ENCODE data around the gene KAZN. TPM values are rescaled to one million over a fixed set of nuclear protein-coding genes. Genes with fewer than 3 reads are reported as not detected.

Gene KAZN
- total RNA-seq, 1 experiment from 2014 or later = 2.4 TPM

GRCh38 chr1:14706631-14707030 is 108.1 kb downstream of the KAZN start:
- Histone ChIP-seq H3K4me3 (ENCODE audit: low read depth, low read length) (no peak overlapping the region), H3K27me3 (replicated peaks; ENCODE audit: control insufficient read depth, insufficient read depth, low read length) (no peaks in the 10 kb centered on the region), H3K36me3 (ENCODE audit: control insufficient read depth, insufficient read depth, low read length) (no peaks in the 10 kb centered on the region), H3K4me1 (no peaks in the 10 kb centered on the region), H3K9me3 (no peaks in the 10 kb centered on the region)
- Mint-ChIP-seq H3K9me3 (ENCODE audit: unreplicated experiment) (peaks cover 7% of the 10 kb centered on the region), H3K4me3 (ENCODE audit: unreplicated experiment) (no peak overlapping the region), H3K27ac (ENCODE audit: unreplicated experiment) (no peak overlapping the region), H3K27me3 (ENCODE audit: insufficient read depth, unreplicated experiment) (peaks cover 2% of the 10 kb centered on the region), H3K36me3 (ENCODE audit: insufficient read depth, unreplicated experiment) (no peaks in the 10 kb centered on the region), H3K4me1 (ENCODE audit: low read depth, unreplicated experiment) (no peaks in the 10 kb centered on the region)
- intact Hi-C loops (cut with micrococcal nuclease; ENCODE audit: unreplicated experiment) = no loop called here
- ChIA-PET CTCF (no interaction called here), POLR2A (no interaction called here)
- TF ChIP-seq CTCF (IDR thresholded peaks at IDR 0.05; ENCODE audit: insufficient read depth in 1 of 2, low read depth in 1 of 2, low read length in 1 of 2, severe bottlenecking in 1 of 2, unreplicated experiment in 1 of 2) = no peak
- no peak for DNase-seq
- BruUV-seq (replicated peaks) = no TSS peak

GRCh38 chr1:14707531-14708445 is 109.3 kb downstream of the KAZN start:
- Histone ChIP-seq H3K27me3 (replicated peaks; ENCODE audit: control insufficient read depth, insufficient read depth, low read length) (no peaks in the 10 kb centered on the region), H3K36me3 (ENCODE audit: control insufficient read depth, insufficient read depth, low read length) (no peaks in the 10 kb centered on the region), H3K4me3 (ENCODE audit: low read depth, low read length) (no peak overlapping the region), H3K9me3 (no peaks in the 10 kb centered on the region), H3K4me1 (no peaks in the 10 kb centered on the region)
- POLR2A ChIA-PET = no interaction called here
- H3K27ac Mint-ChIP-seq (ENCODE audit: unreplicated experiment) = no peak overlapping the region
- no peak for TF ChIP-seq CTCF (IDR thresholded peaks at IDR 0.05; ENCODE audit: insufficient read depth in 1 of 2, low read depth in 1 of 2, low read length in 1 of 2, severe bottlenecking in 1 of 2, unreplicated experiment in 1 of 2)
- H3K4me3 Mint-ChIP-seq (ENCODE audit: unreplicated experiment) = no peak overlapping the region
- CTCF ChIA-PET = no interaction called here
- no TSS peak for BruUV-seq (replicated peaks)
- peaks cover 7% of the 10 kb centered on the region for H3K9me3 Mint-ChIP-seq (ENCODE audit: unreplicated experiment)
- no peak for DNase-seq
- no peaks in the 10 kb centered on the region for H3K4me1 Mint-ChIP-seq (ENCODE audit: low read depth, unreplicated experiment)
- H3K27me3 Mint-ChIP-seq (ENCODE audit: insufficient read depth, unreplicated experiment) = peaks cover 2% of the 10 kb centered on the region
- intact Hi-C loops (cut with micrococcal nuclease; ENCODE audit: unreplicated experiment) = no loop called here
- no peaks in the 10 kb centered on the region for H3K36me3 Mint-ChIP-seq (ENCODE audit: insufficient read depth, unreplicated experiment)

GRCh38 chr1:14710331-14710730 is 111.8 kb downstream of the KAZN start:
- intact Hi-C loops (cut with micrococcal nuclease; ENCODE audit: unreplicated experiment) = no loop called here
- ChIA-PET POLR2A (no interaction called here), CTCF (no interaction called here)
- Mint-ChIP-seq H3K36me3 (ENCODE audit: insufficient read depth, unreplicated experiment) (no peaks in the 10 kb centered on the region), H3K27me3 (ENCODE audit: insufficient read depth, unreplicated experiment) (peaks cover 2% of the 10 kb centered on the region), H3K9me3 (ENCODE audit: unreplicated experiment) (peaks cover 4% of the 10 kb centered on the region), H3K4me3 (ENCODE audit: unreplicated experiment) (no peak overlapping the region), H3K4me1 (ENCODE audit: low read depth, unreplicated experiment) (no peaks in the 10 kb centered on the region), H3K27ac (ENCODE audit: unreplicated experiment) (no peak overlapping the region)
- Histone ChIP-seq H3K4me1 (no peaks in the 10 kb centered on the region), H3K4me3 (ENCODE audit: low read depth, low read length) (no peak overlapping the region), H3K36me3 (ENCODE audit: control insufficient read depth, insufficient read depth, low read length) (no peaks in the 10 kb centered on the region), H3K9me3 (no peaks in the 10 kb centered on the region), H3K27me3 (replicated peaks; ENCODE audit: control insufficient read depth, insufficient read depth, low read length) (no peaks in the 10 kb centered on the region)
- TF ChIP-seq CTCF (IDR thresholded peaks at IDR 0.05; ENCODE audit: insufficient read depth in 1 of 2, low read depth in 1 of 2, low read length in 1 of 2, severe bottlenecking in 1 of 2, unreplicated experiment in 1 of 2) = no peak
- no peak for DNase-seq
- no TSS peak for BruUV-seq (replicated peaks)

Data from Caco-2 (cell line).